ENCODE results near the gene SLC43A3.

DNA sequence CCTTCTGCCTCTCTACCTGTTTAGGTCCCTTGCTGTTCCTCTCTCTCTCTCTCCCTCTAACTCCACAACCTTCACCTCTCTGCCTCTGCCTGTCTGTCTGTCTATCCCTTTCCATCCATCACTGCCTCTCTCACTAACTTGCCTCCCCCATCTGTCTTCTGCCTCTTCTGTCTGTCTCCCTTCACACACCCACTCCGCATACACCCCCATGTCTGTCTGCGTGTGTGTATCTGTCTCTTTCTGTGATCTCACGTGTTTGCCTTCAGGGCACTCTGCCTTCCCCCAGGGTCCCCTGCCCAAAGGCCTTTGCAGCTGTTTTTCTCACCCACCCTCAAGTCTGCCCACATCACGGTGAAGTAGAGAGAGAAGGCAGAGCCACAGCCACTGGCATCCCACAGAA lies 41.4 kb upstream of the SLC43A3 start:
- TF ChIP-seq EZH2 (IDR thresholded peaks at IDR 0.05; ENCODE audit: borderline replicate concordance, low read depth, low read length, severe bottlenecking) (no peak), POLR2AphosphoS5 (IDR thresholded peaks at IDR 0.05; ENCODE audit: insufficient read depth, low read depth, low read length) (no peak), POLR2A (IDR thresholded peaks at IDR 0.05; ENCODE audit: low read depth, low read length) (no peak)
- TF ChIP-seq, protein P1, sequence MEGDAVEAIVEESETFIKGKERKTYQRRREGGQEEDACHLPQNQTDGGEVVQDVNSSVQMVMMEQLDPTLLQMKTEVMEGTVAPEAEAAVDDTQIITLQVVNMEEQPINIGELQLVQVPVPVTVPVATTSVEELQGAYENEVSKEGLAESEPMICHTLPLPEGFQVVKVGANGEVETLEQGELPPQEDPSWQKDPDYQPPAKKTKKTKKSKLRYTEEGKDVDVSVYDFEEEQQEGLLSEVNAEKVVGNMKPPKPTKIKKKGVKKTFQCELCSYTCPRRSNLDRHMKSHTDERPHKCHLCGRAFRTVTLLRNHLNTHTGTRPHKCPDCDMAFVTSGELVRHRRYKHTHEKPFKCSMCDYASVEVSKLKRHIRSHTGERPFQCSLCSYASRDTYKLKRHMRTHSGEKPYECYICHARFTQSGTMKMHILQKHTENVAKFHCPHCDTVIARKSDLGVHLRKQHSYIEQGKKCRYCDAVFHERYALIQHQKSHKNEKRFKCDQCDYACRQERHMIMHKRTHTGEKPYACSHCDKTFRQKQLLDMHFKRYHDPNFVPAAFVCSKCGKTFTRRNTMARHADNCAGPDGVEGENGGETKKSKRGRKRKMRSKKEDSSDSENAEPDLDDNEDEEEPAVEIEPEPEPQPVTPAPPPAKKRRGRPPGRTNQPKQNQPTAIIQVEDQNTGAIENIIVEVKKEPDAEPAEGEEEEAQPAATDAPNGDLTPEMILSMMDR (IDR thresholded peaks at IDR 0.05; ENCODE audit: extremely low read depth in 1 of 2, insufficient read depth in 1 of 2, low read depth in 1 of 2, low read length in 2 of 2) = no peak
- TF ChIP-seq, protein P2, sequence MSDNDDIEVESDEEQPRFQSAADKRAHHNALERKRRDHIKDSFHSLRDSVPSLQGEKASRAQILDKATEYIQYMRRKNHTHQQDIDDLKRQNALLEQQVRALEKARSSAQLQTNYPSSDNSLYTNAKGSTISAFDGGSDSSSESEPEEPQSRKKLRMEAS (IDR thresholded peaks at IDR 0.05; ENCODE audit: insufficient read depth, insufficient read length) = no peak
